SK-N-SH treated with all-trans-retinoic acid at 6 μM for 48 hours (cell line): ENCODE results near the gene CAMKMT.

Source experiments
- ATAC-seq: fragments of 200-7000 bp; cut with Tn5 transposase; 3 replicates; pipeline ENCODE4 v1.9.1; 2020; ENCODE audit warnings: mild to moderate bottlenecking, moderate library complexity
- ARNTL ChIP-seq: fragments of 450-650 bp; formaldehyde crosslinking; IDR thresholded peaks from 2 replicates; pipeline ENCODE4 v1.5.0; 2020; ENCODE audit warnings: low read depth, mild to moderate bottlenecking, moderate library complexity, borderline replicate concordance
- BACH2 ChIP-seq: fragments of 250-450 bp; sonication (Bioruptor Pico); IDR thresholded peaks from 2 replicates; pipeline ENCODE4 v1.9.0; 2021; ENCODE audit warnings: mild to moderate bottlenecking, borderline replicate concordance
- CREB5 ChIP-seq: fragments of 250-450 bp; sonication (Bioruptor Pico); IDR thresholded peaks from 2 replicates; pipeline ENCODE4 v1.5.1; 2020; ENCODE audit warnings: low read depth, mild to moderate bottlenecking, moderate library complexity
- CSDC2 ChIP-seq: fragments of 250-450 bp; sonication (Bioruptor Pico); IDR thresholded peaks from 2 replicates; pipeline ENCODE4 v1.5.0; 2020; ENCODE audit warnings: mild to moderate bottlenecking, moderate library complexity
- ESRRG ChIP-seq: fragments of 250-450 bp; sonication (Bioruptor Pico); IDR thresholded peaks from 2 replicates; pipeline ENCODE4 v1.6.1; 2021; ENCODE audit warnings: mild to moderate bottlenecking
- GLIS3 ChIP-seq: fragments of 250-450 bp; sonication (Bioruptor Pico); IDR thresholded peaks from 2 replicates; pipeline ENCODE4 v1.5.0; 2020; ENCODE audit warnings: mild to moderate bottlenecking, moderate library complexity
- ISL1 ChIP-seq: fragments of 250-450 bp; sonication (Bioruptor Pico); IDR thresholded peaks from 2 replicates; pipeline ENCODE4 v2.1.2; 2022; ENCODE audit warnings: mild to moderate bottlenecking, moderate library complexity
- OSR1 ChIP-seq: fragments of 250-450 bp; sonication (Bioruptor Pico); IDR thresholded peaks from 2 replicates; pipeline ENCODE4 v1.8.0; 2022; ENCODE audit warnings: moderate library complexity, mild to moderate bottlenecking, inconsistent platforms
- POU6F1 ChIP-seq: fragments of 250-450 bp; sonication (Bioruptor Pico); IDR thresholded peaks from 2 replicates; pipeline ENCODE4 v1.8.0; 2021; ENCODE audit warnings: low read depth, mild to moderate bottlenecking, moderate library complexity, borderline replicate concordance
- PPARA ChIP-seq: fragments of 250-450 bp; sonication (Bioruptor Pico); IDR thresholded peaks from 2 replicates; pipeline ENCODE4 v1.5.0; 2020; ENCODE audit warnings: mild to moderate bottlenecking, borderline replicate concordance
- RARB ChIP-seq: fragments of 250-450 bp; sonication (Bioruptor Pico); IDR thresholded peaks from 2 replicates; pipeline ENCODE4 v1.8.0; 2021; ENCODE audit warnings: mild to moderate bottlenecking, moderate library complexity
- SNAI2 ChIP-seq: fragments of 250-450 bp; sonication (Bioruptor Pico); IDR thresholded peaks from 2 replicates; pipeline ENCODE4 v1.5.0; 2020; ENCODE audit warnings: mild to moderate bottlenecking, moderate library complexity
- TCF4 ChIP-seq: fragments of 250-450 bp; sonication (Bioruptor Pico); IDR thresholded peaks from 2 replicates; pipeline ENCODE4 v1.8.0; 2021; ENCODE audit warnings: mild to moderate bottlenecking, moderate library complexity, borderline replicate concordance
- TOX ChIP-seq: fragments of 250-450 bp; sonication (Bioruptor Pico); IDR thresholded peaks from 2 replicates; pipeline ENCODE4 v1.8.0; 2021; ENCODE audit warnings: mild to moderate bottlenecking, moderate library complexity, borderline replicate concordance
- ZC3H10 ChIP-seq: fragments of 250-450 bp; sonication (Bioruptor Pico); IDR thresholded peaks from 2 replicates; pipeline ENCODE4 v1.5.1; 2021; ENCODE audit warnings: mild to moderate bottlenecking, moderate library complexity
- ZFP3 ChIP-seq: fragments of 250-450 bp; sonication (Bioruptor Pico); IDR thresholded peaks from 2 replicates; pipeline ENCODE4 v1.5.0; 2020; ENCODE audit warnings: mild to moderate bottlenecking, moderate library complexity
- ZFP30 ChIP-seq: fragments of 450-650 bp; formaldehyde crosslinking; IDR thresholded peaks from 2 replicates; pipeline ENCODE4 v1.5.0; 2022; ENCODE audit warnings: mild to moderate bottlenecking, moderate library complexity
- ZNF70 ChIP-seq: fragments of 450-650 bp; formaldehyde crosslinking; IDR thresholded peaks from 2 replicates; pipeline ENCODE4 v1.5.0; 2020; ENCODE audit warnings: mild to moderate bottlenecking, moderate library complexity
- ZNF8 ChIP-seq: fragments of 450-650 bp; formaldehyde crosslinking; IDR thresholded peaks from 2 replicates; pipeline ENCODE4 v1.5.0; 2020; ENCODE audit warnings: mild to moderate bottlenecking, moderate library complexity
- TF ChIP-seq, protein P1 (sequence below): fragments of 250-450 bp; sonication (Bioruptor Pico); IDR thresholded peaks from 2 replicates; pipeline ENCODE4 v1.5.0; 2020; ENCODE audit warnings: mild to moderate bottlenecking, moderate library complexity
- TF ChIP-seq, protein P2 (sequence below): fragments of 250-450 bp; sonication (Bioruptor Pico); IDR thresholded peaks from 2 replicates; pipeline ENCODE4 v1.5.1; 2021; ENCODE audit warnings: mild to moderate bottlenecking, moderate library complexity

The CAMKMT gene

GRCh38 chr2:44320832-44321231, 40.9 kb upstream of the CAMKMT start:
- peak; percentile 86 for ATAC-seq
- TF ChIP-seq ZNF70 (CRISPR knock-in tag), result peak; percentile 55; the same call in 1 of the 2 replicates
- peak; percentile 60 for TF ChIP-seq ISL1 (CRISPR knock-in tag)
- peak; percentile 44; the same call in 1 of the 2 replicates for TF ChIP-seq ZFP3 (CRISPR knock-in tag)
- TF ChIP-seq ZNF8 (CRISPR knock-in tag), result no peak

DNA sequence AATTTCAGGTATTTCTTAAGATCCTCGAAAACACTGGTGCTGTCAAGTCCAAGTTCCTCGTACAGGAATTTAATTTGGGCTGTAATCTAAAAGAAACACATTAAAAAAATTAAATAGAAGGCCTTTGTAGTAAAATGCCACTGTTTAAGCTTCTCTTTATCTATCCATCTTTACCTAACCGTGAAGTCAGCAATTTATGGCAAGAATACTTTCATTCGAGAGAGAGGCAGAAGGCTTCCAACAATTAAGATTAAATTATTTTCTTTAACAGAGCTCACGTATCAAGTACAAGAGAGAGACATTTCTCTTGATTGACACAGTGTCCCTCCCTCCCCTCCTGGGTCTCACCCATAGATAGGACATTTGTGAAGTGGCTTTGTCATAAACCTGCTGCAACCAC, 40.4 kb upstream of the CAMKMT start:
- TF ChIP-seq GLIS3 (CRISPR knock-in tag) (no peak), CREB5 (CRISPR knock-in tag) (no peak), BACH2 (CRISPR knock-in tag) (no peak), OSR1 (CRISPR knock-in tag) (no peak), ZNF70 (CRISPR knock-in tag) (no peak), TOX (CRISPR knock-in tag) (no peak), CSDC2 (CRISPR knock-in tag) (no peak), PPARA (CRISPR knock-in tag) (no peak), ZFP3 (CRISPR knock-in tag) (no peak), ISL1 (CRISPR knock-in tag) (no peak), SNAI2 (no peak), POU6F1 (no peak), RARB (CRISPR knock-in tag) (no peak), TCF4 (CRISPR knock-in tag) (no peak), ZC3H10 (CRISPR knock-in tag) (no peak), ZNF8 (CRISPR knock-in tag) (no peak), ESRRG (no peak), ARNTL (CRISPR knock-in tag) (no peak)
- TF ChIP-seq, protein P1, sequence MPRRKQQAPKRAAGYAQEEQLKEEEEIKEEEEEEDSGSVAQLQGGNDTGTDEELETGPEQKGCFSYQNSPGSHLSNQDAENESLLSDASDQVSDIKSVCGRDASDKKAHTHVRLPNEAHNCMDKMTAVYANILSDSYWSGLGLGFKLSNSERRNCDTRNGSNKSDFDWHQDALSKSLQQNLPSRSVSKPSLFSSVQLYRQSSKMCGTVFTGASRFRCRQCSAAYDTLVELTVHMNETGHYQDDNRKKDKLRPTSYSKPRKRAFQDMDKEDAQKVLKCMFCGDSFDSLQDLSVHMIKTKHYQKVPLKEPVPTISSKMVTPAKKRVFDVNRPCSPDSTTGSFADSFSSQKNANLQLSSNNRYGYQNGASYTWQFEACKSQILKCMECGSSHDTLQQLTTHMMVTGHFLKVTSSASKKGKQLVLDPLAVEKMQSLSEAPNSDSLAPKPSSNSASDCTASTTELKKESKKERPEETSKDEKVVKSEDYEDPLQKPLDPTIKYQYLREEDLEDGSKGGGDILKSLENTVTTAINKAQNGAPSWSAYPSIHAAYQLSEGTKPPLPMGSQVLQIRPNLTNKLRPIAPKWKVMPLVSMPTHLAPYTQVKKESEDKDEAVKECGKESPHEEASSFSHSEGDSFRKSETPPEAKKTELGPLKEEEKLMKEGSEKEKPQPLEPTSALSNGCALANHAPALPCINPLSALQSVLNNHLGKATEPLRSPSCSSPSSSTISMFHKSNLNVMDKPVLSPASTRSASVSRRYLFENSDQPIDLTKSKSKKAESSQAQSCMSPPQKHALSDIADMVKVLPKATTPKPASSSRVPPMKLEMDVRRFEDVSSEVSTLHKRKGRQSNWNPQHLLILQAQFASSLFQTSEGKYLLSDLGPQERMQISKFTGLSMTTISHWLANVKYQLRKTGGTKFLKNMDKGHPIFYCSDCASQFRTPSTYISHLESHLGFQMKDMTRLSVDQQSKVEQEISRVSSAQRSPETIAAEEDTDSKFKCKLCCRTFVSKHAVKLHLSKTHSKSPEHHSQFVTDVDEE (CRISPR knock-in tag), result no peak
- TF ChIP-seq, protein P2, sequence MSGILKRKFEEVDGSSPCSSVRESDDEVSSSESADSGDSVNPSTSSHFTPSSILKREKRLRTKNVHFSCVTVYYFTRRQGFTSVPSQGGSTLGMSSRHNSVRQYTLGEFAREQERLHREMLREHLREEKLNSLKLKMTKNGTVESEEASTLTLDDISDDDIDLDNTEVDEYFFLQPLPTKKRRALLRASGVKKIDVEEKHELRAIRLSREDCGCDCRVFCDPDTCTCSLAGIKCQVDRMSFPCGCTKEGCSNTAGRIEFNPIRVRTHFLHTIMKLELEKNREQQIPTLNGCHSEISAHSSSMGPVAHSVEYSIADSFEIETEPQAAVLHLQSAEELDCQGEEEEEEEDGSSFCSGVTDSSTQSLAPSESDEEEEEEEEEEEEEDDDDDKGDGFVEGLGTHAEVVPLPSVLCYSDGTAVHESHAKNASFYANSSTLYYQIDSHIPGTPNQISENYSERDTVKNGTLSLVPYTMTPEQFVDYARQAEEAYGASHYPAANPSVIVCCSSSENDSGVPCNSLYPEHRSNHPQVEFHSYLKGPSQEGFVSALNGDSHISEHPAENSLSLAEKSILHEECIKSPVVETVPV (CRISPR knock-in tag), result no peak
- ATAC-seq, result no peak

GRCh38 chr2:44324971-44325426, 36.7 kb upstream of the CAMKMT start:
- ATAC-seq, result peak; percentile 87
- peak; percentile 69 for TF ChIP-seq ISL1 (CRISPR knock-in tag)
- TF ChIP-seq ZFP3 (CRISPR knock-in tag), result peak; percentile 100
- TF ChIP-seq GLIS3 (CRISPR knock-in tag), result no peak
- no peak for TF ChIP-seq ESRRG
- no peak for TF ChIP-seq CREB5 (CRISPR knock-in tag)

GRCh38 chr2:44325897-44326296, 35.9 kb upstream of the CAMKMT start:
- no peak for ATAC-seq
- TF ChIP-seq ESRRG (no peak), ARNTL (CRISPR knock-in tag) (no peak), ZNF8 (CRISPR knock-in tag) (no peak), OSR1 (CRISPR knock-in tag) (no peak), BACH2 (CRISPR knock-in tag) (no peak), TOX (CRISPR knock-in tag) (no peak), GLIS3 (CRISPR knock-in tag) (no peak), CREB5 (CRISPR knock-in tag) (no peak), ISL1 (CRISPR knock-in tag) (no peak), ZFP30 (CRISPR knock-in tag) (no peak), PPARA (CRISPR knock-in tag) (no peak), ZNF70 (CRISPR knock-in tag) (no peak)
- TF ChIP-seq, protein P2 (CRISPR knock-in tag), result no peak
